Testis (tissue), 3 donors: ENCODE results near the gene EIF3F. TPM values are rescaled to one million over a fixed set of nuclear protein-coding genes. Genes with fewer than 3 reads are reported as not detected.

Source experiments
- DNase-seq: peaks from one replicate; pipeline ENCODE4 v3.0.0-alpha.2; 2019
- H3K27ac ChIP-seq, 2 donors: fragments of 200-600 bp; sonication (generic); one replicate each; pipeline ENCODE4 v1.5.1; 2019
- H3K27me3 ChIP-seq: fragments of 200-600 bp; sonication (generic); one replicate; pipeline ENCODE4 v1.5.1; 2019
- H3K36me3 ChIP-seq: fragments of 200-600 bp; sonication (generic); one replicate; pipeline ENCODE4 v1.5.1; 2017; ENCODE audit warnings: low read depth; ENCODE audit errors: missing control alignments
- H3K4me1 ChIP-seq: fragments of 200-600 bp; sonication (generic); one replicate; pipeline ENCODE4 v1.5.1; 2019
- H3K4me3 ChIP-seq, 2 donors: fragments of 200-600 bp; sonication (generic); one replicate each; pipeline ENCODE4 v1.5.1; 2017 to 2019
- H3K9me3 ChIP-seq: fragments of 200-600 bp; sonication (generic); one replicate; pipeline ENCODE4 v1.5.1; 2017
- CTCF ChIP-seq, 3 experiments: fragments of 450-650 bp in 2 of 3; fragments of 200-600 bp in 1 of 3; sonication (generic) in 1 of 3; IDR thresholded peaks; one replicate each; pipeline ENCODE4 v1.5.1; 2016 to 2019; ENCODE audit warnings: antibody characterized with exemption in 3 of 3, mild to moderate bottlenecking in 2 of 3, moderate library complexity in 1 of 3
- POLR2A ChIP-seq: fragments of 450-650 bp; IDR thresholded peaks from one replicate; pipeline ENCODE4 v1.6.1; 2017; ENCODE audit warnings: antibody characterized with exemption, mild to moderate bottlenecking, moderate library complexity
- WGBS, 2 donors: methylation state at CpG; one replicate each; pipeline ENCODE4 v1.1.5; 2018; 5-methylcytosine and 5-hydroxymethylcytosine counted together
- intact Hi-C: fragments of 100-400 bp; cut with DNase I; formaldehyde crosslinking; loops from one replicate; pipeline ENCODE4 v1.15.1; 2023; ENCODE audit warnings: low total_unique reads
- polyA plus RNA-seq: library from polyadenylated mRNA; stranded (reverse); fragments of 350-450 nt; fragmentation: Illumina TruSeq; extraction: RNeasy Lipid Tissue Mini Kit (QIAGEN cat#74804); gene quantifications from one replicate; pipeline ENCODE4 v1.2.3, GENCODE V29; 2014; ENCODE audit warnings: low read depth, low replicate concordance; ENCODE audit not compliant: insufficient read depth
- total RNA-seq, 2 donors: library from RNA; depleted of rRNA; stranded (reverse); fragments of >200 nt; gene quantifications; one replicate each; pipeline ENCODE4 v1.2.3, GENCODE V29; 2016

Gene EIF3F
- total and polyA plus RNA-seq, 3 donors from 2014 or later = 268 to 387 (median 287) TPM

GRCh38 chr11:7949934-7950333 is 37.2 kb upstream of the EIF3F start:
- 78 to 91% methylated on average over 1 of the region's 1 CpG for WGBS, 2 donors
- Histone ChIP-seq H3K27me3 (no peaks in the 10 kb centered on the region), H3K9me3 (no peaks in the 10 kb centered on the region), H3K27ac (no peak overlapping the region), H3K4me1 (no peaks in the 10 kb centered on the region), H3K4me3 (no peak overlapping the region), H3K36me3 (no peaks in the 10 kb centered on the region)
- intact Hi-C loops = no loop called here
- TF ChIP-seq POLR2A = no peak
- no peak for TF ChIP-seq CTCF (IDR thresholded peaks at IDR 0.05)
- no peak for DNase-seq

GRCh38 chr11:7955191-7955590 is 31.9 kb upstream of the EIF3F start:
- 83% methylated on average over 1 of the region's 1 CpG for WGBS, 2 donors
- intact Hi-C loops = no loop called here
- no peak overlapping the region for H3K4me3 ChIP-seq

GRCh38 chr11:7964261-7964660 is 22.9 kb upstream of the EIF3F start:
- no peak for TF ChIP-seq CTCF (IDR thresholded peaks at IDR 0.05)
- H3K27ac ChIP-seq = no peak overlapping the region
- no peak overlapping the region for H3K4me3 ChIP-seq
- WGBS, 2 donors = 66 to 67% methylated on average over 3 of the region's 3 CpGs
- intact Hi-C loops = no loop called here
- H3K4me1 ChIP-seq = no peaks in the 10 kb centered on the region
- H3K27me3 ChIP-seq = no peaks in the 10 kb centered on the region
- H3K9me3 ChIP-seq = no peaks in the 10 kb centered on the region
- DNase-seq = no peak
- H3K36me3 ChIP-seq = no peaks in the 10 kb centered on the region

More at GRCh38 chr11:7955191-7955590, 31.9 kb upstream of the EIF3F start:
- no peaks in the 10 kb centered on the region for H3K4me1 ChIP-seq
- H3K9me3 ChIP-seq = no peaks in the 10 kb centered on the region
- no peaks in the 10 kb centered on the region for H3K36me3 ChIP-seq
- no peaks in the 10 kb centered on the region for H3K27me3 ChIP-seq
- DNase-seq = no peak
- no peak for TF ChIP-seq CTCF (IDR thresholded peaks at IDR 0.05)
- no peak for TF ChIP-seq POLR2A
- H3K27ac ChIP-seq = no peak overlapping the region

- H3K27ac ChIP-seq = no peak overlapping the region
- H3K4me3 ChIP-seq = no peak overlapping the region
- intact Hi-C loops = no loop called here
- H3K4me1 ChIP-seq = no peaks in the 10 kb centered on the region
- TF ChIP-seq CTCF (IDR thresholded peaks at IDR 0.05) (no peak), POLR2A (no peak)
- no peaks in the 10 kb centered on the region for H3K36me3 ChIP-seq
- no peak for DNase-seq
- no peaks in the 10 kb centered on the region for H3K9me3 ChIP-seq
- H3K27me3 ChIP-seq = no peaks in the 10 kb centered on the region
Measured at GRCh38 chr11:7964873-7965272, 22.3 kb upstream of the EIF3F start.

- DNase-seq = no peak
- TF ChIP-seq POLR2A (no peak), CTCF (IDR thresholded peaks at IDR 0.05) (no peak)
- no peaks in the 10 kb centered on the region for H3K4me1 ChIP-seq
- intact Hi-C loops = no loop called here
- H3K27ac ChIP-seq = no peak within 1 kb of the TSS
- no peaks in the 10 kb centered on the region for H3K27me3 ChIP-seq
- no peaks in the 10 kb centered on the region for H3K9me3 ChIP-seq
- H3K36me3 ChIP-seq = no peaks in the 10 kb centered on the region
- no peak within 1 kb of the TSS for H3K4me3 ChIP-seq
- WGBS, 2 donors = 85 to 93% methylated on average over 1 of the region's 1 CpG
Measured at GRCh38 chr11:7965386-7965785, 21.8 kb upstream of the EIF3F start, which contains the start of gene NLRP10. Gene NLRP10, minus strand, starts transcription at chr11:7965447. Its CDS starts 1,952 bp downstream, at chr11:7963495.
